IMR-90 (cell line): Measurements from ENCODE around the gene SNRK. TPM values are rescaled to one million over a fixed set of nuclear protein-coding genes. Genes with fewer than 3 reads are reported as not detected.

Experiments
- ATAC-seq: fragments of 200-7000 bp; cut with Tn5 transposase; 2 replicates; pipeline ENCODE4 v1.9.1; 2020; ENCODE audit warnings: low read depth, mild to moderate bottlenecking, moderate library complexity
- BruUV-seq: library from RNA; stranded (reverse); fragments of 400-500 nt; replicated peaks from 2 replicates; lab custom pipeline; 2021; lab: Mats Ljungman, UMichigan
- CTCF ChIA-PET: fragments of 300-600 bp; formaldehyde crosslinking; extraction: SDS; loops from one replicate; lab custom pipeline; 2021; ENCODE audit warnings: antibody characterized with exemption; lab: Yijun Ruan, JAX
- POLR2A ChIA-PET: fragments of 300-600 bp; sonication (Branson Sonifier 250); formaldehyde crosslinking; loops from one replicate; lab custom pipeline; 2022; ENCODE audit warnings: antibody characterized with exemption; ENCODE audit not compliant: unreplicated experiment; lab: Charles Lee
- DNase-seq: peaks from one replicate; pipeline ENCODE4 v3.0.0; 2013
- H2AFZ ChIP-seq: replicated peaks from 2 replicates; pipeline ENCODE3; 2013; ENCODE audit warnings: low read length, mild to moderate bottlenecking; ENCODE audit not compliant: poor library complexity
- H2AK5ac ChIP-seq: 2 replicates; pipeline ENCODE4 v1.6.1; 2013; ENCODE audit warnings: low read depth, low read length, inconsistent platforms
- H2AK9ac ChIP-seq: replicated peaks from 2 replicates; pipeline ENCODE3; 2013; ENCODE audit warnings: mild to moderate bottlenecking, low read depth, low read length, moderate library complexity; ENCODE audit not compliant: poor library complexity
- H2BK120ac ChIP-seq: 2 replicates; pipeline ENCODE4 v1.6.1; 2013; ENCODE audit warnings: low read depth, low read length, inconsistent platforms
- H2BK15ac ChIP-seq: 3 replicates; pipeline ENCODE4 v1.6.1; 2013; ENCODE audit warnings: low read depth, low read length, inconsistent platforms
- H2BK20ac ChIP-seq: 2 replicates; pipeline ENCODE4 v1.6.1; 2013; ENCODE audit warnings: low read depth, mild to moderate bottlenecking, inconsistent platforms, low read length, moderate library complexity
- H2BK5ac ChIP-seq: 2 replicates; pipeline ENCODE4 v1.6.1; 2013; ENCODE audit warnings: mild to moderate bottlenecking, low read depth, low read length, inconsistent platforms; ENCODE audit not compliant: poor library complexity, severe bottlenecking
- H3K14ac ChIP-seq: replicated peaks from 2 replicates; pipeline ENCODE4 v1.6.1; 2013; ENCODE audit warnings: low read depth, low read length, inconsistent platforms
- H3K18ac ChIP-seq: 2 replicates; pipeline ENCODE4 v1.6.1; 2013; ENCODE audit warnings: low read depth, low read length, control low read depth
- H3K23ac ChIP-seq: 2 replicates; pipeline ENCODE4 v1.6.1; 2013; ENCODE audit warnings: low read depth, low read length, inconsistent platforms
- H3K27ac ChIP-seq: 2 replicates; pipeline ENCODE4 v1.5.1; 2013; ENCODE audit warnings: mild to moderate bottlenecking, control low read depth, low read length; ENCODE audit not compliant: insufficient read depth
- H3K27me3 ChIP-seq: 2 replicates; pipeline ENCODE4 v1.6.1; 2013; ENCODE audit warnings: low read length; ENCODE audit not compliant: control insufficient read depth, insufficient read depth
- H3K36me3 ChIP-seq: 2 replicates; pipeline ENCODE4 v1.6.1; 2013; ENCODE audit warnings: low read length, mixed read lengths; ENCODE audit not compliant: control insufficient read depth, insufficient read depth
- H3K4ac ChIP-seq: 2 replicates; pipeline ENCODE4 v1.6.1; 2013; ENCODE audit warnings: low read depth, low read length, inconsistent platforms
- H3K4me1 ChIP-seq: 2 replicates; pipeline ENCODE4 v1.6.1; 2013; ENCODE audit warnings: low read length, mixed read lengths; ENCODE audit not compliant: control insufficient read depth, insufficient read depth
- H3K4me2 ChIP-seq: 2 replicates; pipeline ENCODE4 v1.6.1; 2013; ENCODE audit warnings: low read depth, mild to moderate bottlenecking, control low read depth, low read length, moderate library complexity
- H3K4me3 ChIP-seq: 2 replicates; pipeline ENCODE4 v1.5.1; 2013; ENCODE audit warnings: low read depth, mild to moderate bottlenecking, control low read depth, low read length, moderate library complexity; ENCODE audit not compliant: insufficient read depth
- H3K56ac ChIP-seq: 2 replicates; pipeline ENCODE4 v1.6.1; 2013; ENCODE audit warnings: low read length, inconsistent platforms; ENCODE audit not compliant: insufficient read depth; ENCODE audit errors: extremely low read depth
- H3K79me1 ChIP-seq, 2 experiments: 2 replicates each; pipeline ENCODE4 v1.6.1; 2013; ENCODE audit warnings: low read length in 2 of 2, inconsistent platforms in 1 of 2, low read depth in 1 of 2
- H3K9ac ChIP-seq: 2 replicates; pipeline ENCODE4 v1.6.1; 2013; ENCODE audit warnings: low read depth, low read length, control low read depth
- H3K9me1 ChIP-seq: 2 replicates; pipeline ENCODE4 v1.6.1; 2013; ENCODE audit warnings: low read length, inconsistent platforms; ENCODE audit not compliant: insufficient read depth
- H3K9me3 ChIP-seq: 2 replicates; pipeline ENCODE4 v1.6.1; 2013; ENCODE audit warnings: low read length; ENCODE audit not compliant: control insufficient read depth, insufficient read depth
- H4K20me1 ChIP-seq: 2 replicates; pipeline ENCODE4 v1.6.1; 2013; ENCODE audit warnings: low read length, inconsistent platforms; ENCODE audit not compliant: insufficient read depth
- H4K5ac ChIP-seq: 2 replicates; pipeline ENCODE4 v1.6.1; 2013; ENCODE audit warnings: mild to moderate bottlenecking, low read depth, low read length, control low read depth
- H4K8ac ChIP-seq, 2 experiments: 2 replicates each; pipeline ENCODE4 v1.6.1; 2013; ENCODE audit warnings: low read depth in 2 of 2, low read length in 2 of 2, control low read depth in 1 of 2, inconsistent platforms in 1 of 2
- H4K91ac ChIP-seq: 2 replicates; pipeline ENCODE4 v1.6.1; 2013; ENCODE audit warnings: low read depth, low read length, inconsistent platforms; ENCODE audit not compliant: insufficient read depth
- FOS ChIP-seq: fragments of 150-350 bp; IDR thresholded peaks from 2 replicates; pipeline ENCODE4 v1.6.1; 2016; ENCODE audit warnings: low read depth, low read length
- MAFK ChIP-seq: IDR thresholded peaks from 2 replicates; pipeline ENCODE4 v1.6.1; 2012; ENCODE audit warnings: low read depth, low read length, improper control_type of control experiment
- NFE2L2 ChIP-seq: fragments of 150-350 bp; IDR thresholded peaks from 2 replicates; pipeline ENCODE4 v1.6.1; 2016; ENCODE audit warnings: low read depth, mild to moderate bottlenecking, low read length
- RAD21 ChIP-seq: IDR thresholded peaks from 2 replicates; pipeline ENCODE4 v1.6.1; 2012; ENCODE audit warnings: low read length, improper control_type of control experiment
- RCOR1 ChIP-seq: IDR thresholded peaks from 2 replicates; pipeline ENCODE4 v1.6.1; 2012; ENCODE audit warnings: mild to moderate bottlenecking, low read length, improper control_type of control experiment; ENCODE audit not compliant: insufficient replicate concordance
- dilution Hi-C: fragments of 300-500 bp; cut with HindIII; formaldehyde crosslinking; loops from one replicate; pipeline ENCODE4 v1.14.3; 2018; ENCODE audit warnings: low sequenced_read_pairs; ENCODE audit not compliant: unreplicated experiment
- in situ Hi-C: fragments of 300-500 bp; cut with MboI; formaldehyde crosslinking; loops from 3 replicates; pipeline ENCODE4 v1.14.3; 2019; ENCODE audit warnings: low sequenced_read_pairs, inconsistent platforms, mixed read lengths
- intact Hi-C: fragments of 100-400 bp; cut with micrococcal nuclease; formaldehyde crosslinking; loops from 2 replicates; pipeline ENCODE4 v1.10.0; 2022
- polyA plus RNA-seq, 3 experiments: library from polyadenylated mRNA; depleted of rRNA; stranded (reverse); fragments of >200 nt; gene quantifications; 2 replicates each; pipeline ENCODE4 v1.2.3, GENCODE V29; 2012; ENCODE audit warnings: low replicate concordance in 1 of 3
- total RNA-seq: library from RNA; depleted of rRNA; stranded (reverse); fragments of >200 nt; gene quantifications from 2 replicates; pipeline ENCODE4 v1.2.3, GENCODE V29; 2012
- TF ChIP-seq, protein P1 (sequence below): fragments of 150-350 bp; IDR thresholded peaks from 2 replicates; pipeline ENCODE4 v1.6.1; 2016; ENCODE audit warnings: low read depth, mild to moderate bottlenecking, low read length, moderate library complexity, borderline replicate concordance

Gene SNRK
- total and polyA plus RNA-seq, 2 of the 4 experiments (the other 2 are of a cell fraction), result 4.7 to 23.1 TPM

GRCh38 chr3:43327582-43327979 is 41.2 kb downstream of the SNRK start:
- H3K9me1 ChIP-seq, result no peaks in the 10 kb centered on the region
- H2AK5ac ChIP-seq, result no peak overlapping the region
- no peak overlapping the region for H3K4me2 ChIP-seq
- H2BK120ac ChIP-seq, result no peak overlapping the region
- H2BK20ac ChIP-seq, result no peak overlapping the region
- H4K5ac ChIP-seq, result no peak overlapping the region
- no peak overlapping the region for H2AK9ac ChIP-seq
- H3K4ac ChIP-seq, result no peak overlapping the region
- intact Hi-C loops, result no loop called here
- H3K18ac ChIP-seq, result no peak overlapping the region
- no TSS peak for BruUV-seq
- no peak for TF ChIP-seq FOS
- no peak for TF ChIP-seq RCOR1
- no peak for TF ChIP-seq NFE2L2
- no peak for TF ChIP-seq MAFK
- TF ChIP-seq, protein P1, sequence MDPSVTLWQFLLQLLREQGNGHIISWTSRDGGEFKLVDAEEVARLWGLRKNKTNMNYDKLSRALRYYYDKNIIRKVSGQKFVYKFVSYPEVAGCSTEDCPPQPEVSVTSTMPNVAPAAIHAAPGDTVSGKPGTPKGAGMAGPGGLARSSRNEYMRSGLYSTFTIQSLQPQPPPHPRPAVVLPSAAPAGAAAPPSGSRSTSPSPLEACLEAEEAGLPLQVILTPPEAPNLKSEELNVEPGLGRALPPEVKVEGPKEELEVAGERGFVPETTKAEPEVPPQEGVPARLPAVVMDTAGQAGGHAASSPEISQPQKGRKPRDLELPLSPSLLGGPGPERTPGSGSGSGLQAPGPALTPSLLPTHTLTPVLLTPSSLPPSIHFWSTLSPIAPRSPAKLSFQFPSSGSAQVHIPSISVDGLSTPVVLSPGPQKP, result no peak
- TF ChIP-seq RAD21, result no peak
- DNase-seq (no peak), ATAC-seq (no peak)
- H2BK5ac ChIP-seq, result no peak overlapping the region
- H4K8ac ChIP-seq, result no peak overlapping the region
- no peak overlapping the region for H3K27ac ChIP-seq
- H3K9me3 ChIP-seq, result no peaks in the 10 kb centered on the region
- no peak overlapping the region for H2BK15ac ChIP-seq
- POLR2A ChIA-PET, result no interaction called here
- CTCF ChIA-PET, result no interaction called here
- dilution Hi-C loops, result no loop called here
- no peak overlapping the region for H3K4me3 ChIP-seq
- in situ Hi-C loops, result no loop called here
- no peak overlapping the region for H3K56ac ChIP-seq
- H3K4me1 ChIP-seq, result no peaks in the 10 kb centered on the region
- H4K20me1 ChIP-seq, result peaks cover 20% of the 10 kb centered on the region
- no peak overlapping the region for H3K9ac ChIP-seq
- no peak overlapping the region for H3K23ac ChIP-seq
- no peak overlapping the region for H2AFZ ChIP-seq
- H3K36me3 ChIP-seq, result no peaks in the 10 kb centered on the region
- no peak overlapping the region for H3K14ac ChIP-seq
- no peak overlapping the region for H4K91ac ChIP-seq
- no peaks in the 10 kb centered on the region for H3K27me3 ChIP-seq
- peaks cover 27 to 56% of the 10 kb centered on the region in 2 experiments for H3K79me1 ChIP-seq
